ENCODE measurements around the gene NRIP1.

The NRIP1 gene

DNA sequence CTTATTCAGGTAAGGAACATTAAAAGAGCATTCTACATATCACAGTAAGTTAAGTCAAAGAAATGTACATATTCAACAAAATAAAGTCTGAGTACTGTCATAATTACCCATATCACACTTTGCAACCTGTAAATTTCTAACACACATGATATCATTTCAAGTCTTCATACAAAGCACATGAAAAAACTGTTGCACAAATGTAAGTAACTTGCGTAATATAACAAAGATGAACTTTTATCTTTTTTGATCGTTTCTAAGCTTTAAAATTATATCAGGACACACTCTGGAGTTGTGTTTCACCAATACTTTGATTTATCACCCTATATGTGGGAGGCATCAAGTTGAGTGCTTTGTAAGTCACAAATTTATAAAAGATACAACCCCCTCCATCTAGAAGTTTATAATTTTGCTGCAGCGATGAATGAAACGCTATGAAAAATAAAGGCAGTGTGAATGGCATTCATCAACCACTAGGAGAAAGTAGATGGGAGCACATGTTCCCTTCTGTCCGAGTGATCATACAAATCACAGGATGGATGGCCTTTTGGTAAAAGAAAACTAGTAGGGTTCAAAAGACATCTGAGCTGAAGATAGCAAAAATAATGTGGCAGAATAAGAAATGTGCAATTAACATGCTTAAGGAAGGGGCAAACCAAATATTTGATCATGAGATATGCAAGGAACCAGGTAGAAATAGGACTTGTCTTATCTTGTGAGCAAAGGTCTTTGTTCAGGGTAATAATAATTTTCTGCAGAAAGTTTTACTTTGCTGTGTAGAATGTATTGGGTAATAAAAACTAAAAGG, 27.5 kb downstream of the NRIP1 start:
- Histone ChIP-seq H3K9me2 (replicated peaks; ENCODE audit: control insufficient read depth, low read length) (0 out of 2 replicates have a peak, but pooled peaks cover 2% of the 10 kb centered on the region), H3K27ac (ENCODE audit: low read depth, low read length) (no peak overlapping the region), H3K9me3 (ENCODE audit: control insufficient read depth, insufficient read depth, low read length) (no peaks in the 10 kb centered on the region), H3K79me2 (ENCODE audit: control insufficient read depth, low read length) (no peaks in the 10 kb centered on the region), H3F3A (ENCODE audit: control insufficient read depth, insufficient read depth) (no peaks in the 10 kb centered on the region), H3K36me3 (ENCODE audit: control insufficient read depth, low read length) (no peaks in the 10 kb centered on the region), H3K27me3 (ENCODE audit: control insufficient read depth, low read length) (no peaks in the 10 kb centered on the region), H3K4me1 (ENCODE audit: control insufficient read depth, low read length) (no peaks in the 10 kb centered on the region), H3K4me2 (ENCODE audit: low read length) (no peak overlapping the region), H4K20me1 (ENCODE audit: control insufficient read depth, insufficient read depth, low read depth, low read length) (no peaks in the 10 kb centered on the region), H3K4me3 (ENCODE audit: low read length) (no peak overlapping the region)
- TF ChIP-seq EZH2phosphoT487 (IDR thresholded peaks at IDR 0.05; ENCODE audit: borderline replicate concordance, low read length): no peak
- no peak for TF ChIP-seq CTCF (IDR thresholded peaks at IDR 0.05; ENCODE audit: low read depth, low read length, poor library complexity, severe bottlenecking)

DNA sequence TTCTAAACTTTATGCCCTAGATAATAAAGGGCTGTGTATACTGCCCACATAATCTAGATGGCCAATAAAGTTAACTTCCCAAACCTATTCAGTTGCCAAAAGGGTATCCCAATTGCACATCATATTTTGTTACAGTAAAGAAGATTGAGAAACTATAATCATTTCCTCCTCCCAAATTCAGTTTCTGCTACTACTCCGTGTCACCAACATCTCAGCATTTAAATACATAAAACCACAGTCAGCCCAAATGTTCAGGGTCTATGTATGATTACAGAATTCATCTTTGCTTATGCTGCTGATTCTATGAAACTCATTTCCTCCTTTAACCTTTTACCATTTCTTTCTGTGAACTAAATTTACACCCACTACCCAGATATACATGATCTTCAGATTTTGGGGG, 28.6 kb downstream of the NRIP1 start:
- no peak overlapping the region for H3K4me3 ChIP-seq (ENCODE audit: low read length)
- no peaks in the 10 kb centered on the region for H3K27me3 ChIP-seq (ENCODE audit: control insufficient read depth, low read length)
- H3K4me1 ChIP-seq (ENCODE audit: control insufficient read depth, low read length): no peaks in the 10 kb centered on the region
- H3K9me2 ChIP-seq (replicated peaks; ENCODE audit: control insufficient read depth, low read length): 0 out of 2 replicates have a peak, but pooled peaks cover 2% of the 10 kb centered on the region
- H3K9me3 ChIP-seq (ENCODE audit: control insufficient read depth, insufficient read depth, low read length): no peaks in the 10 kb centered on the region
- H4K20me1 ChIP-seq (ENCODE audit: control insufficient read depth, insufficient read depth, low read depth, low read length): no peaks in the 10 kb centered on the region
- no peaks in the 10 kb centered on the region for H3F3A ChIP-seq (ENCODE audit: control insufficient read depth, insufficient read depth)
- no peak for TF ChIP-seq EZH2phosphoT487 (IDR thresholded peaks at IDR 0.05; ENCODE audit: borderline replicate concordance, low read length)
- no peak for TF ChIP-seq CTCF (IDR thresholded peaks at IDR 0.05; ENCODE audit: low read depth, low read length, poor library complexity, severe bottlenecking)
- no peak overlapping the region for H3K27ac ChIP-seq (ENCODE audit: low read depth, low read length)
- no peak overlapping the region for H3K4me2 ChIP-seq (ENCODE audit: low read length)
- H3K36me3 ChIP-seq (ENCODE audit: control insufficient read depth, low read length): no peaks in the 10 kb centered on the region
- no peaks in the 10 kb centered on the region for H3K79me2 ChIP-seq (ENCODE audit: control insufficient read depth, low read length)

- Histone ChIP-seq H3K4me1 (ENCODE audit: control insufficient read depth, low read length) (no peaks in the 10 kb centered on the region), H3K36me3 (ENCODE audit: control insufficient read depth, low read length) (no peaks in the 10 kb centered on the region), H4K20me1 (ENCODE audit: control insufficient read depth, insufficient read depth, low read depth, low read length) (no peaks in the 10 kb centered on the region), H3K79me2 (ENCODE audit: control insufficient read depth, low read length) (no peaks in the 10 kb centered on the region), H3K9me2 (replicated peaks; ENCODE audit: control insufficient read depth, low read length) (no peaks in the 10 kb centered on the region), H3K9me3 (ENCODE audit: control insufficient read depth, insufficient read depth, low read length) (no peaks in the 10 kb centered on the region), H3K27me3 (ENCODE audit: control insufficient read depth, low read length) (no peaks in the 10 kb centered on the region), H3K27ac (ENCODE audit: low read depth, low read length) (no peak overlapping the region), H3K4me3 (ENCODE audit: low read length) (no peak overlapping the region), H3F3A (ENCODE audit: control insufficient read depth, insufficient read depth) (no peaks in the 10 kb centered on the region), H3K4me2 (ENCODE audit: low read length) (no peak overlapping the region)
- no peak for TF ChIP-seq CTCF (IDR thresholded peaks at IDR 0.05; ENCODE audit: low read depth, low read length, poor library complexity, severe bottlenecking)
- TF ChIP-seq EZH2phosphoT487 (IDR thresholded peaks at IDR 0.05; ENCODE audit: borderline replicate concordance, low read length): no peak
Measured at GRCh38 chr21:15034126-15034853, 30.5 kb downstream of the NRIP1 start.

Measured in DOHH2 (cell line).